Ishikawa (cell line): Measurements from ENCODE around the gene SPRED2.
A peak's percentile ranks its signal among the peaks of the same experiment; 100 is the strongest.

ENCODE experiments used
- CEBPB ChIP-seq: IDR thresholded peaks from 2 replicates; pipeline ENCODE4 v1.6.1; 2012
- CREB1 ChIP-seq: IDR thresholded peaks from 2 replicates; pipeline ENCODE4 v1.6.1; 2012; ENCODE audit warnings: low read depth
- EGR1 ChIP-seq: IDR thresholded peaks from 2 replicates; pipeline ENCODE4 v1.6.1; 2012
- EP300 ChIP-seq: IDR thresholded peaks from 2 replicates; pipeline ENCODE4 v1.6.1; 2012; ENCODE audit warnings: borderline replicate concordance
- FOXM1 ChIP-seq: IDR thresholded peaks from 2 replicates; pipeline ENCODE4 v1.6.1; 2012; ENCODE audit warnings: low read depth, borderline replicate concordance
- NFIC ChIP-seq: IDR thresholded peaks from 2 replicates; pipeline ENCODE4 v1.6.1; 2012
- RAD21 ChIP-seq: IDR thresholded peaks from 2 replicates; pipeline ENCODE4 v1.6.1; 2012; ENCODE audit warnings: low read depth
- TAF1 ChIP-seq: IDR thresholded peaks from 2 replicates; pipeline ENCODE4 v1.6.1; 2012; ENCODE audit warnings: low read depth, mild to moderate bottlenecking
- TCF12 ChIP-seq: IDR thresholded peaks from 2 replicates; pipeline ENCODE4 v1.6.1; 2012; ENCODE audit warnings: low read depth
- TEAD4 ChIP-seq: IDR thresholded peaks from 2 replicates; pipeline ENCODE4 v1.6.1; 2012
- YY1 ChIP-seq: IDR thresholded peaks from 2 replicates; pipeline ENCODE4 v1.6.1; 2012; ENCODE audit warnings: low read depth
- ZBTB7A ChIP-seq: IDR thresholded peaks from 2 replicates; pipeline ENCODE4 v1.6.1; 2012; ENCODE audit warnings: low read depth
- TF ChIP-seq, protein P1 (sequence below): IDR thresholded peaks from 2 replicates; pipeline ENCODE4 v1.6.1; 2012
- TF ChIP-seq, protein P2 (sequence below): IDR thresholded peaks from 2 replicates; pipeline ENCODE4 v1.6.1; 2012
- TF ChIP-seq, protein P3 (sequence below): IDR thresholded peaks from 2 replicates; pipeline ENCODE4 v1.6.1; 2012; ENCODE audit warnings: low read depth, mild to moderate bottlenecking

Gene SPRED2, protein sequence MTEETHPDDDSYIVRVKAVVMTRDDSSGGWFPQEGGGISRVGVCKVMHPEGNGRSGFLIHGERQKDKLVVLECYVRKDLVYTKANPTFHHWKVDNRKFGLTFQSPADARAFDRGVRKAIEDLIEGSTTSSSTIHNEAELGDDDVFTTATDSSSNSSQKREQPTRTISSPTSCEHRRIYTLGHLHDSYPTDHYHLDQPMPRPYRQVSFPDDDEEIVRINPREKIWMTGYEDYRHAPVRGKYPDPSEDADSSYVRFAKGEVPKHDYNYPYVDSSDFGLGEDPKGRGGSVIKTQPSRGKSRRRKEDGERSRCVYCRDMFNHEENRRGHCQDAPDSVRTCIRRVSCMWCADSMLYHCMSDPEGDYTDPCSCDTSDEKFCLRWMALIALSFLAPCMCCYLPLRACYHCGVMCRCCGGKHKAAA

DNA sequence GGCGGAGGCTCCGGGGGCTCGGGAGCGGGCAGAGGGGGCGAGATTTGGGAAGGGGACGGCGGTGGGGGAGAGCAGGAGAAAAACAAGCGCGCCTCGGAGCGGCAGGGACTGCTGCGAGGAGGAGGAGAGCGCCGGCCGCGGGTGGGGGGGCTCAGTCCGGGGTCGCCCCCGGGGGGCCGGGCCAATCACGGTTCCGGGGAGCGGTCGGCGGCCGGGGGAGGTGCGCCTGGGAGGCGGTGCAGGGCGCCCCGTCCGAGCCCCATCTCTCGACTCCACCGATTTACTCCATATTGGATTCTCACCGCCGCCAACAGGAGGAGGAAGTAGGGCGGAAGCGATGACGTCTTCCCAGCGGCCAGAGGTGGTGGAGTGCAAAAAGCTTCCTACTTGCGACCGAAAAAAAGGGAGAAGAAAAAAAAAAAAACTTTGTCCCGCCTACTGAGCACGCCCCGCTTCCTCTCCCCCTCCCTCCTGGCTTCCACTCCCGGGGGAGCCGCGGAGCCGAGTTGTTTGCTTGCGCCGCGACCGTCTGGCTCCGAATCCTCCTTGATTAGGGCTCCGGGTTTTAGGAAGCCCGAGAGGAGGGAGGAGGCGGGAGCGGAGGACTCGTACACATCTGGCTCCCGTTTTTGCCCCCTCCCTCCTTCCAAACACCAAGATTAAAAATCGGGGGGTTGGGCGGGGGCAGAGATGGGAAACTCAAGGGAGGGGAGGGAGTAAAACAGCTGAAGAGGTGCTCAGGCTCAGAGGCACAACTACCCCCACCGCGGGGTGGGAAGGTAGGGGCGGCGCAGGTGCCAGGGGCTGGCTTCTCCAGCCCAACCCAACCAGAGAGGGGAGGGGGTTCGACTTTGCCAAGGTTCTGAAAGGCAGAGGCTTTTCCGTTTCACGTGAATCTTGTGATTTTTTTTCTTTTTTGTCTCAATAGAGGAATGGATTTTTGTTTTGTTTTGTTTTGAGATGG, at the start of gene SPRED2:
SPRED2 (minus strand) TSS at position 373 of the 964 bp plus-strand sequence. CDS start 612 bp downstream, outside the sequence.
- TF ChIP-seq CEBPB (0 out of 2 replicates have a peak, but pooled peaks have one; percentile 19), EGR1 (peak; percentile 50; the same call in 1 of the 2 replicates), NFIC (peak; percentile 67), RAD21 (no peak; the same call in 1 of the 2 replicates), YY1 (peak; percentile 85), TEAD4 (peak; percentile 41), CREB1 (peak; percentile 62), TAF1 (no peak; the same call in 1 of the 2 replicates), TCF12 (peak; percentile 85), ZBTB7A (no peak; the same call in 1 of the 2 replicates), EP300 (peak; percentile 52; the same call in 1 of the 2 replicates), FOXM1 (peak; percentile 67; the same call in 1 of the 2 replicates)
- TF ChIP-seq, protein P1, sequence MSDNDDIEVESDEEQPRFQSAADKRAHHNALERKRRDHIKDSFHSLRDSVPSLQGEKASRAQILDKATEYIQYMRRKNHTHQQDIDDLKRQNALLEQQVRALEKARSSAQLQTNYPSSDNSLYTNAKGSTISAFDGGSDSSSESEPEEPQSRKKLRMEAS: peak; percentile 65
- TF ChIP-seq, protein P2, sequence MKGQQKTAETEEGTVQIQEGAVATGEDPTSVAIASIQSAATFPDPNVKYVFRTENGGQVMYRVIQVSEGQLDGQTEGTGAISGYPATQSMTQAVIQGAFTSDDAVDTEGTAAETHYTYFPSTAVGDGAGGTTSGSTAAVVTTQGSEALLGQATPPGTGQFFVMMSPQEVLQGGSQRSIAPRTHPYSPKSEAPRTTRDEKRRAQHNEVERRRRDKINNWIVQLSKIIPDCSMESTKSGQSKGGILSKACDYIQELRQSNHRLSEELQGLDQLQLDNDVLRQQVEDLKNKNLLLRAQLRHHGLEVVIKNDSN: no peak
- TF ChIP-seq, protein P3, sequence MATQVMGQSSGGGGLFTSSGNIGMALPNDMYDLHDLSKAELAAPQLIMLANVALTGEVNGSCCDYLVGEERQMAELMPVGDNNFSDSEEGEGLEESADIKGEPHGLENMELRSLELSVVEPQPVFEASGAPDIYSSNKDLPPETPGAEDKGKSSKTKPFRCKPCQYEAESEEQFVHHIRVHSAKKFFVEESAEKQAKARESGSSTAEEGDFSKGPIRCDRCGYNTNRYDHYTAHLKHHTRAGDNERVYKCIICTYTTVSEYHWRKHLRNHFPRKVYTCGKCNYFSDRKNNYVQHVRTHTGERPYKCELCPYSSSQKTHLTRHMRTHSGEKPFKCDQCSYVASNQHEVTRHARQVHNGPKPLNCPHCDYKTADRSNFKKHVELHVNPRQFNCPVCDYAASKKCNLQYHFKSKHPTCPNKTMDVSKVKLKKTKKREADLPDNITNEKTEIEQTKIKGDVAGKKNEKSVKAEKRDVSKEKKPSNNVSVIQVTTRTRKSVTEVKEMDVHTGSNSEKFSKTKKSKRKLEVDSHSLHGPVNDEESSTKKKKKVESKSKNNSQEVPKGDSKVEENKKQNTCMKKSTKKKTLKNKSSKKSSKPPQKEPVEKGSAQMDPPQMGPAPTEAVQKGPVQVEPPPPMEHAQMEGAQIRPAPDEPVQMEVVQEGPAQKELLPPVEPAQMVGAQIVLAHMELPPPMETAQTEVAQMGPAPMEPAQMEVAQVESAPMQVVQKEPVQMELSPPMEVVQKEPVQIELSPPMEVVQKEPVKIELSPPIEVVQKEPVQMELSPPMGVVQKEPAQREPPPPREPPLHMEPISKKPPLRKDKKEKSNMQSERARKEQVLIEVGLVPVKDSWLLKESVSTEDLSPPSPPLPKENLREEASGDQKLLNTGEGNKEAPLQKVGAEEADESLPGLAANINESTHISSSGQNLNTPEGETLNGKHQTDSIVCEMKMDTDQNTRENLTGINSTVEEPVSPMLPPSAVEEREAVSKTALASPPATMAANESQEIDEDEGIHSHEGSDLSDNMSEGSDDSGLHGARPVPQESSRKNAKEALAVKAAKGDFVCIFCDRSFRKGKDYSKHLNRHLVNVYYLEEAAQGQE: no peak

DNA sequence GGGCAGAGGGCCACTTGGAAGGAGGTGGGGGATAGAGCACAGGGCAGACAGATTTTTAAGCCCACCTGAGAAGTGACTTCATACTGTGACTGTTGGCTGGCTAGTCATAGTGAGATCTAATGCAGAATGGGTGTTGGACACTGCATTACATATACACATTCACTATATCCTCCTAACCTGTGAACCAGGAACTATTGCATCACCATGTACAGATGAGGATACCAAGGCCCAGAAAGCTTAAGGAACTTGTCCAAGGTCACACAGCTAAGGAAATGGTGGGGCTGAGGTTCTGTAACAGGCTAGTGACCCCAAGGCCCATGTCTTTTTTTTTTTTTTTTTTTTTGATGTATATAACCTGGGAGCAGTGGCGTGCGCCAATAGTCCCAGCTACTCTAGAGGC, 49.6 kb upstream of the SPRED2 start:
- TF ChIP-seq, protein P1: no peak
- TF ChIP-seq RAD21 (no peak), FOXM1 (no peak), CEBPB (no peak; the same call in 1 of the 2 replicates), TEAD4 (no peak), EP300 (no peak), CREB1 (no peak)

DNA sequence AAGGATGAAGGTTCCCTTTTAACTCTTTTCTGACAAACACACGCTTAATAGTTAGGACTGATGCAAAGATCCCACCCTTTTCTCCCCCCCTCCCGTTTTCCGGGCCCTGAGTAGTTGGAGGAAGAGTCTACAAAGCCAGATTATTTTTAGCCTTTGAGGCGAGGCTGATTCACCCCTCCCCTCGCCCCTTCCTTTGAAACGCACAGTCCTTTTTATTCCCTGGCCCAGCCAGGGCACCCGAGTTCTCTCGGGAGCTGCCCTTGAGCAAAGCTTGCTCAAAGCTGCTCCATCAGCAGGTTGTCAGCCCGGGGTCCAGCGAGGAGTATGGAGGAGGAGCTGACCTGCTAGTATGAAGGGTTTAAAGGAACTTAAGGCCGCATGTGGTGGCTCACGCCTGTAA, 47.1 kb upstream of the SPRED2 start:
- TF ChIP-seq YY1 (no peak), CREB1 (no peak), RAD21 (no peak), ZBTB7A (no peak), TAF1 (no peak), TCF12 (no peak), EP300 (no peak), EGR1 (no peak), FOXM1 (no peak)
- TF ChIP-seq, protein P1: no peak
- TF ChIP-seq, protein P2: no peak

DNA sequence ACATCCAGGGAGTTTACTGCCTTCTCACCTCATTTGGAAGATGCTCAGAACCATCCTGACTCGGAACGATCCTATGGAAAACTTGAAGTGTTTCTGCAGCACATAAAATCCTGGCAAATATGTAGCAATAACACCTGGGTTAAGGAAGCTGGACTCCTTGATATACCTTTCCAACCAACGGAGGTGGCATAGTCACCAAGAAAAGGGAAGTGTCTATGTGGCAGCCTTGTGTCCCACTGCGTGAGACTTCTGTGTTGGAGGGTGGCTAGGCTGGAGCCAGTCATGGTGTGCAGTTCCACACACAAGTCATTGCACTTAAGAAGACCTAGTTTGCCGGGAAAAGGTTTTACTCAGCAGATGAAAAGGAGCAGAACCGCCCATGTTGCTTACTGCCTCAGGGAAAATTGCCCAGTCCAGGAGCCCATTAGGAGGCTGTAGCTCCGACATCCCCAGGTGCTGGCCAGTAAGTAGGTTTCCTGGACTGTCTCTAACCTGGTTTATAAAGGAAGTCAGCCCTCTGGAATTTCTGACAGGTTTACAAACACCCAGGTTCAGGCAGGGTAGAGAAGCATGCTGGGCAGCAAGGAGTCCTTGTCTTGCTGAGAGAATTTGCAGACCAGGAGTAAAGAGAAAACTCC, 46.2 kb upstream of the SPRED2 start:
- TF ChIP-seq, protein P2: no peak
- TF ChIP-seq TAF1 (no peak), TCF12 (no peak), FOXM1 (no peak), CEBPB (no peak), RAD21 (no peak), EP300 (no peak), NFIC (no peak), CREB1 (no peak), YY1 (no peak), TEAD4 (no peak)
- TF ChIP-seq, protein P1: no peak
- TF ChIP-seq, protein P3: no peak
